ENCODE measurements around the gene AK3.

Gene AK3

GRCh38 chr9:4680750-4681149 lies 60.3 kb downstream of the AK3 start:
- Histone ChIP-seq H3K36me3 (ENCODE audit: control insufficient read depth, insufficient read depth, low read length) (peaks cover 13% of the 10 kb centered on the region), H3K27ac (ENCODE audit: low read depth, low read length, severe bottlenecking) (no peak overlapping the region), H3K4me3 (ENCODE audit: extremely low read depth, insufficient read depth, low read length, poor library complexity, severe bottlenecking) (peak overlapping the region; percentile 80), H3K4me1 (ENCODE audit: control insufficient read depth, insufficient read depth, low read length, poor library complexity, severe bottlenecking) (peaks cover 7% of the 10 kb centered on the region), H3K9me3 (ENCODE audit: control insufficient read depth, low read length) (no peaks in the 10 kb centered on the region)
- 80% methylated on average over 1 of the region's 2 CpGs; no CpG with 5 or more reads in 1 of the 2 experiments for WGBS, 2 experiments (ENCODE audit: insufficient coverage in 2 of 2)

GRCh38 chr9:4680173-4680525 lies 60.9 kb downstream of the AK3 start:
- H3K27ac ChIP-seq (ENCODE audit: low read depth, low read length, severe bottlenecking) = peak overlapping the region; percentile 93
- peaks cover 10% of the 10 kb centered on the region for H3K36me3 ChIP-seq (ENCODE audit: control insufficient read depth, insufficient read depth, low read length)
- H3K4me1 ChIP-seq (ENCODE audit: control insufficient read depth, insufficient read depth, low read length, poor library complexity, severe bottlenecking) = peaks cover 7% of the 10 kb centered on the region
- 3 to 4% methylated on average over 8 to 9 of the region's 10 CpGs for WGBS, 2 experiments (ENCODE audit: insufficient coverage in 2 of 2)
- H3K9me3 ChIP-seq (ENCODE audit: control insufficient read depth, low read length) = no peaks in the 10 kb centered on the region
- H3K4me3 ChIP-seq (ENCODE audit: extremely low read depth, insufficient read depth, low read length, poor library complexity, severe bottlenecking) = peak overlapping the region; percentile 80

GRCh38 chr9:4679268-4680172 lies 61.5 kb downstream of the AK3 start, which contains the start of gene CDC37L1:
Gene CDC37L1 (plus strand): TSS chr9:4679569. CDS start chr9:4679768, 199 bp downstream.
- H3K9me3 ChIP-seq (ENCODE audit: control insufficient read depth, low read length) = no peaks in the 10 kb centered on the region
- H3K36me3 ChIP-seq (ENCODE audit: control insufficient read depth, insufficient read depth, low read length) = peaks cover 5% of the 10 kb centered on the region
- H3K4me1 ChIP-seq (ENCODE audit: control insufficient read depth, insufficient read depth, low read length, poor library complexity, severe bottlenecking) = peaks cover 7% of the 10 kb centered on the region
- H3K4me3 ChIP-seq (ENCODE audit: extremely low read depth, insufficient read depth, low read length, poor library complexity, severe bottlenecking) = peak within 1 kb of the TSS; percentile 80
- 0% methylated on average over 53 to 63 of the region's 66 CpGs for WGBS, 2 experiments (ENCODE audit: insufficient coverage in 2 of 2)
- H3K27ac ChIP-seq (ENCODE audit: low read depth, low read length, severe bottlenecking) = peak within 1 kb of the TSS; percentile 93

DNA sequence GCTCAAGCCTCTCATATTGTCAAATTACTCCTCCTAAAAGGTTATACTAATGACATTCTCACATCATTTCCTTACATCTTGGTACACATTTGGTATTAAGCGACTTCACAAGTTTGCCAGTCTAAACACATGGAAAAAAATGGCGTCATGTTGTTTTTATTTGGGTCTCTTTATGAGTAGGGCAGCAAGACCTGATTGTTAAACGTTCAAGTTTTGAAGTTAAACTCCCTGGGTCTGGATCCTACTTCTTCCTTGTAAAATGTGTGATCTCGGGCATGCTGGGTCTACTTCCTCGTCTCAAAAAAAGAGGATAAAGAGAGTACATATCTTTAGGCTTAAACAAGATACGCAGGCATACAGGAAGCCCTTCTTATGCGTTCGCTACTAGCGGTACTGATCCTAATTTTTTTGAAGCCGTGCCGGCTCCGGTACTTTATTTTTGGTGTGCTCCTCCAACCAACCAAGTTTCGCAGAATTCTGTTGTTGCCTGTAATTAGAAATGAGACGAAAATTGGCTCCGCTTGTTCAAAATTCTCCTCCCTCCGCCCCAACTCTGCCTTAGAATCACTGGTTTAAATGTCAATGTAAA lies 62.2 kb downstream of the AK3 start:
- WGBS, 2 experiments (ENCODE audit: insufficient coverage in 2 of 2) = 0 to 7% methylated on average over 2 to 4 of the region's 16 CpGs
- H3K36me3 ChIP-seq (ENCODE audit: control insufficient read depth, insufficient read depth, low read length) = peaks cover 5% of the 10 kb centered on the region
- no peaks in the 10 kb centered on the region for H3K9me3 ChIP-seq (ENCODE audit: control insufficient read depth, low read length)
- peak overlapping the region; percentile 93 for H3K27ac ChIP-seq (ENCODE audit: low read depth, low read length, severe bottlenecking)
- H3K4me3 ChIP-seq (ENCODE audit: extremely low read depth, insufficient read depth, low read length, poor library complexity, severe bottlenecking) = peak overlapping the region; percentile 80
- H3K4me1 ChIP-seq (ENCODE audit: control insufficient read depth, insufficient read depth, low read length, poor library complexity, severe bottlenecking) = peaks cover 7% of the 10 kb centered on the region

GRCh38 chr9:4677392-4677791 lies 63.6 kb downstream of the AK3 start:
- no peaks in the 10 kb centered on the region for H3K9me3 ChIP-seq (ENCODE audit: control insufficient read depth, low read length)
- H3K4me1 ChIP-seq (ENCODE audit: control insufficient read depth, insufficient read depth, low read length, poor library complexity, severe bottlenecking) = peaks cover 7% of the 10 kb centered on the region
- no peak overlapping the region for H3K4me3 ChIP-seq (ENCODE audit: extremely low read depth, insufficient read depth, low read length, poor library complexity, severe bottlenecking)
- WGBS, 2 experiments (ENCODE audit: insufficient coverage in 2 of 2) = 90 to 93% methylated on average over 2 to 3 of the region's 3 CpGs
- H3K36me3 ChIP-seq (ENCODE audit: control insufficient read depth, insufficient read depth, low read length) = no peaks in the 10 kb centered on the region
- H3K27ac ChIP-seq (ENCODE audit: low read depth, low read length, severe bottlenecking) = no peak overlapping the region

GRCh38 chr9:4674783-4675182 lies 66.2 kb downstream of the AK3 start:
- H3K4me1 ChIP-seq (ENCODE audit: control insufficient read depth, insufficient read depth, low read length, poor library complexity, severe bottlenecking) = peaks cover 7% of the 10 kb centered on the region

GRCh38 chr9:4671737-4672136 lies 69.3 kb downstream of the AK3 start:
- no peaks in the 10 kb centered on the region for H3K36me3 ChIP-seq (ENCODE audit: control insufficient read depth, insufficient read depth, low read length)
- H3K9me3 ChIP-seq (ENCODE audit: control insufficient read depth, low read length) = no peaks in the 10 kb centered on the region
- H3K4me3 ChIP-seq (ENCODE audit: extremely low read depth, insufficient read depth, low read length, poor library complexity, severe bottlenecking) = no peak overlapping the region
- no peaks in the 10 kb centered on the region for H3K4me1 ChIP-seq (ENCODE audit: control insufficient read depth, insufficient read depth, low read length, poor library complexity, severe bottlenecking)
- H3K27ac ChIP-seq (ENCODE audit: low read depth, low read length, severe bottlenecking) = no peak overlapping the region
- 86 to 100% methylated on average over 1 of the region's 1 CpG for WGBS, 2 experiments (ENCODE audit: insufficient coverage in 2 of 2)

More at GRCh38 chr9:4674783-4675182, 66.2 kb downstream of the AK3 start:
- Histone ChIP-seq H3K9me3 (ENCODE audit: control insufficient read depth, low read length) (no peaks in the 10 kb centered on the region), H3K27ac (ENCODE audit: low read depth, low read length, severe bottlenecking) (no peak overlapping the region), H3K4me3 (ENCODE audit: extremely low read depth, insufficient read depth, low read length, poor library complexity, severe bottlenecking) (no peak overlapping the region), H3K36me3 (ENCODE audit: control insufficient read depth, insufficient read depth, low read length) (no peaks in the 10 kb centered on the region)

- WGBS, 2 experiments (ENCODE audit: insufficient coverage in 2 of 2) = no CpG with 5 or more reads among the region's 3 CpGs
- Histone ChIP-seq H3K4me3 (ENCODE audit: extremely low read depth, insufficient read depth, low read length, poor library complexity, severe bottlenecking) (no peak overlapping the region), H3K27ac (ENCODE audit: low read depth, low read length, severe bottlenecking) (no peak overlapping the region), H3K36me3 (ENCODE audit: control insufficient read depth, insufficient read depth, low read length) (no peaks in the 10 kb centered on the region), H3K4me1 (ENCODE audit: control insufficient read depth, insufficient read depth, low read length, poor library complexity, severe bottlenecking) (peaks cover 1% of the 10 kb centered on the region), H3K9me3 (ENCODE audit: control insufficient read depth, low read length) (no peaks in the 10 kb centered on the region)
These were observed 70.4 kb downstream of the AK3 start for GRCh38 chr9:4670591-4670990.

- Histone ChIP-seq H3K36me3 (ENCODE audit: control insufficient read depth, insufficient read depth, low read length) (no peaks in the 10 kb centered on the region), H3K27ac (ENCODE audit: low read depth, low read length, severe bottlenecking) (no peak overlapping the region), H3K4me1 (ENCODE audit: control insufficient read depth, insufficient read depth, low read length, poor library complexity, severe bottlenecking) (peaks cover 8% of the 10 kb centered on the region), H3K9me3 (ENCODE audit: control insufficient read depth, low read length) (no peaks in the 10 kb centered on the region), H3K4me3 (ENCODE audit: extremely low read depth, insufficient read depth, low read length, poor library complexity, severe bottlenecking) (no peak overlapping the region)
These were observed 71.1 kb downstream of the AK3 start for GRCh38 chr9:4669890-4670289.

DNA sequence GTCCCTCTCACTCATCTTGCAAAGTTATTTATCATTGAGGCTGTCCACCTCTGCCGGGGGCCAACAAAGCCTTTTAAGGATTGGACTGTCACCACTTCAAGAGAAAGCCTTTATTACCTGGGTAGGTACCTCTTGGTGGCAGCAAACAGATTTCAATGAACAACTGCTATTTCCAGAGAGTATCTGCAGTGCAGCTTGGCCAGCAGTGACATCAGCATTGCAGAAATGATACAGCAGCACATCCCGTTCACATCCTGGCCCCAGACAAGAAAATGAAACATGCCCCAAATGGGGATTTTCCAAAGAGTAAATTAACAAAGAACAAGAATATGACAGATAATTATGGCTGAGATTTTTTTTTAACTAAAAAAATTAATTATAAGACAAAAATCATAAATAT lies 72.4 kb downstream of the AK3 start:
- Histone ChIP-seq H3K9me3 (ENCODE audit: control insufficient read depth, low read length) (no peaks in the 10 kb centered on the region), H3K27ac (ENCODE audit: low read depth, low read length, severe bottlenecking) (no peak overlapping the region), H3K4me3 (ENCODE audit: extremely low read depth, insufficient read depth, low read length, poor library complexity, severe bottlenecking) (no peak overlapping the region), H3K4me1 (ENCODE audit: control insufficient read depth, insufficient read depth, low read length, poor library complexity, severe bottlenecking) (peaks cover 12% of the 10 kb centered on the region), H3K36me3 (ENCODE audit: control insufficient read depth, insufficient read depth, low read length) (no peaks in the 10 kb centered on the region)
- 71 to 88% methylated on average over 1 of the region's 2 CpGs for WGBS, 2 experiments (ENCODE audit: insufficient coverage in 2 of 2)

DNA sequence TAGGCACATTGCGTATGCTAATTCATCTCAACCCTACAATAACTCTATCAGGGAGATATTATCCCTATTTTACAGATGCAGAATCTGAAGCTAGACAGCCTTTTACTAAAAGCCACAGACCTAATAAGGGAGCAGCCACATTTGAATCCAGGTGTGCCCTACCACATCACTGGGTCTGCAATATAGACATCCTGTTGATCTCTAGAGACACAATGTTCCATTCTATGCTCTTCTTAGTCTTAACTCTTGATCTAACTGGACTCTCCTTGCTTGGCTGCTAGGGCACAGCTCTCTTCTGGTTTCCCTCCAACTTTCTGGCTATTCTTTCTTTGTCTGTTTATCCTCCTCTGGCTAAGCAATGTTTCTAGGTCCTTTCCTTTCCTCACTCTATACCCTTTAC lies 73.3 kb downstream of the AK3 start:
- WGBS, 2 experiments (ENCODE audit: insufficient coverage in 2 of 2) = no CpG with 5 or more reads among the region's 1 CpG
- no peak overlapping the region for H3K27ac ChIP-seq (ENCODE audit: low read depth, low read length, severe bottlenecking)
- no peaks in the 10 kb centered on the region for H3K36me3 ChIP-seq (ENCODE audit: control insufficient read depth, insufficient read depth, low read length)
- H3K4me3 ChIP-seq (ENCODE audit: extremely low read depth, insufficient read depth, low read length, poor library complexity, severe bottlenecking) = no peak overlapping the region
- no peaks in the 10 kb centered on the region for H3K9me3 ChIP-seq (ENCODE audit: control insufficient read depth, low read length)
- peaks cover 18% of the 10 kb centered on the region for H3K4me1 ChIP-seq (ENCODE audit: control insufficient read depth, insufficient read depth, low read length, poor library complexity, severe bottlenecking)

Measured in mesodermal cell (in vitro differentiated cells).